IPS-18a (cell line): ENCODE data around the gene SYS1.

Source experiments
- H3K27ac ChIP-seq: one replicate; pipeline ENCODE4 v1.5.1; 2013; ENCODE audit warnings: low read length
- H3K27me3 ChIP-seq: one replicate; pipeline ENCODE4 v1.6.1; 2013; ENCODE audit warnings: mild to moderate bottlenecking, low read length; ENCODE audit not compliant: control insufficient read depth, insufficient read depth
- H3K36me3 ChIP-seq: one replicate; pipeline ENCODE4 v1.6.1; 2013; ENCODE audit warnings: low read depth, low read length; ENCODE audit not compliant: control insufficient read depth
- H3K4me1 ChIP-seq: one replicate; pipeline ENCODE4 v1.6.1; 2013; ENCODE audit warnings: low read depth, low read length; ENCODE audit not compliant: control insufficient read depth
- H3K4me3 ChIP-seq: one replicate; pipeline ENCODE4 v1.5.1; 2013; ENCODE audit warnings: low read length
- H3K9ac ChIP-seq: one replicate; pipeline ENCODE4 v1.6.1; 2013; ENCODE audit warnings: mild to moderate bottlenecking, low read length, moderate library complexity
- H3K9me3 ChIP-seq: one replicate; pipeline ENCODE4 v1.6.1; 2013; ENCODE audit warnings: low read depth, low read length; ENCODE audit not compliant: control insufficient read depth

The SYS1 gene

GRCh38 chr20:45410887-45411286, 47.9 kb downstream of the SYS1 start:
- H3K4me1 ChIP-seq = peaks cover 3% of the 10 kb centered on the region
- H3K36me3 ChIP-seq = peaks cover 25% of the 10 kb centered on the region
- H3K4me3 ChIP-seq = no peak overlapping the region
- no peak overlapping the region for H3K27ac ChIP-seq
- H3K27me3 ChIP-seq = peaks cover 18% of the 10 kb centered on the region
- no peaks in the 10 kb centered on the region for H3K9me3 ChIP-seq
- no peak overlapping the region for H3K9ac ChIP-seq

- peaks cover 25% of the 10 kb centered on the region for H3K36me3 ChIP-seq
- H3K4me1 ChIP-seq = peaks cover 3% of the 10 kb centered on the region
- no peak overlapping the region for H3K27ac ChIP-seq
- H3K4me3 ChIP-seq = no peak overlapping the region
- no peaks in the 10 kb centered on the region for H3K9me3 ChIP-seq
- H3K9ac ChIP-seq = no peak overlapping the region
- H3K27me3 ChIP-seq = peaks cover 4% of the 10 kb centered on the region
These were observed 49.7 kb downstream of the SYS1 start for GRCh38 chr20:45412653-45413052.

GRCh38 chr20:45413479-45413878, 50.5 kb downstream of the SYS1 start:
- no peak overlapping the region for H3K27ac ChIP-seq
- no peak overlapping the region for H3K4me3 ChIP-seq
- H3K27me3 ChIP-seq = no peaks in the 10 kb centered on the region
- H3K4me1 ChIP-seq = peaks cover 3% of the 10 kb centered on the region
- H3K9me3 ChIP-seq = no peaks in the 10 kb centered on the region
- peaks cover 23% of the 10 kb centered on the region for H3K36me3 ChIP-seq
- H3K9ac ChIP-seq = no peak overlapping the region

- Histone ChIP-seq H3K4me1 (peaks cover 3% of the 10 kb centered on the region), H3K36me3 (peaks cover 21% of the 10 kb centered on the region), H3K27ac (no peak within 1 kb of the TSS), H3K27me3 (no peaks in the 10 kb centered on the region), H3K9ac (peak within 1 kb of the TSS; percentile 75), H3K9me3 (no peaks in the 10 kb centered on the region), H3K4me3 (peak within 1 kb of the TSS; percentile 87)
These were observed 53.1 kb downstream of the SYS1 start, which contains the start of gene PIGT for GRCh38 chr20:45415822-45416637. PIGT (plus strand) TSS chr20:45416141; CDS start chr20:45416157, 16 bp downstream.

- Histone ChIP-seq H3K9me3 (no peaks in the 10 kb centered on the region), H3K27me3 (no peaks in the 10 kb centered on the region), H3K27ac (no peak overlapping the region), H3K4me3 (peak overlapping the region; percentile 87), H3K4me1 (peaks cover 3% of the 10 kb centered on the region), H3K36me3 (peaks cover 28% of the 10 kb centered on the region), H3K9ac (no peak overlapping the region)
These were observed 54.0 kb downstream of the SYS1 start for GRCh38 chr20:45416917-45417316.
